Peyer's patch (tissue), 4 donors: ENCODE results near the gene BCL11A. TPM values are rescaled to one million over a fixed set of nuclear protein-coding genes. Genes with fewer than 3 reads are reported as not detected.

Experiments
- DNase-seq, 3 donors: peaks; one replicate each; pipeline ENCODE4 v3.0.0-alpha.2; 2017 to 2019
- H3K27ac ChIP-seq, 4 donors: fragments of 200-600 bp; sonication (generic); one replicate each; pipeline ENCODE4 v1.5.1; 2016 to 2019
- H3K27me3 ChIP-seq, 2 donors: fragments of 200-600 bp; sonication (generic); one replicate each; pipeline ENCODE4 v1.5.1; 2019
- H3K36me3 ChIP-seq, 3 donors: fragments of 200-600 bp; sonication (generic); one replicate each; pipeline ENCODE4 v1.5.1; 2016 to 2019
- H3K4me1 ChIP-seq, 4 donors: fragments of 200-600 bp; sonication (generic); one replicate each; pipeline ENCODE4 v1.5.1; 2016 to 2019
- H3K4me3 ChIP-seq, 4 donors: fragments of 200-600 bp; sonication (generic); 1 replicate in 3 of 4; 2 replicates in 1 of 4; pipeline ENCODE4 v1.5.1; 2016 to 2019; ENCODE audit warnings: mild to moderate bottlenecking in 1 of 4
- H3K9me3 ChIP-seq, 4 donors: fragments of 200-600 bp; sonication (generic); one replicate each; pipeline ENCODE4 v1.5.1; 2016 to 2019; ENCODE audit warnings: mild to moderate bottlenecking in 1 of 4
- CTCF ChIP-seq, 6 experiments: fragments of 450-650 bp in 4 of 6; fragments of 200-600 bp in 2 of 6; sonication (generic) in 1 of 6; IDR thresholded peaks; one replicate each; pipeline ENCODE4 v1.5.1; 2017 to 2019; ENCODE audit warnings: antibody characterized with exemption in 6 of 6, mild to moderate bottlenecking in 3 of 6, moderate library complexity in 1 of 6
- POLR2A ChIP-seq, 2 donors: fragments of 450-650 bp; IDR thresholded peaks; one replicate each; pipeline ENCODE4 v1.5.1; 2017; ENCODE audit warnings: antibody characterized with exemption in 2 of 2, mild to moderate bottlenecking in 2 of 2, moderate library complexity in 2 of 2
- total RNA-seq, 4 donors: library from RNA; depleted of rRNA; stranded (reverse); fragments of >200 nt; gene quantifications; one replicate each; pipeline ENCODE4 v1.1.0, GENCODE V29; 2016

BCL11A gene
- total RNA-seq, 4 donors from 2014 or later, result 35.4 to 94.9 (median 68.8) TPM

GRCh38 chr2:60555066-60555782, 1.8 kb upstream of the BCL11A start:
- Histone ChIP-seq H3K36me3 (no peaks in the 10 kb centered on the region), H3K27me3 (peaks cover 0 to 10% of the 10 kb centered on the region in 2 donors), H3K27ac (peak overlapping the region; percentile 70 to 92 (median 79)), H3K9me3 (no peaks in the 10 kb centered on the region), H3K4me1 (peaks cover 0 to 49% (median 0%) of the 10 kb centered on the region in 4 donors), H3K4me3 (peak overlapping the region; percentile 57 to 79 (median 68))
- peak; percentile 76 to 91 (median 79) for DNase-seq
- TF ChIP-seq POLR2A (IDR thresholded peaks at IDR 0.05) (peak; percentile 20 to 54), CTCF (IDR thresholded peaks at IDR 0.05) (peak in 5 of 6 experiments; percentile 12 to 42 (median 34))

- H3K27ac ChIP-seq, result peak overlapping the region; percentile 70 to 92 (median 79)
- no peaks in the 10 kb centered on the region for H3K9me3 ChIP-seq
- peaks cover 0 to 10% of the 10 kb centered on the region in 2 donors for H3K27me3 ChIP-seq
- no peak for TF ChIP-seq CTCF (IDR thresholded peaks at IDR 0.05)
- peak in 1 of 3 donors; percentile 62 for DNase-seq
- no peaks in the 10 kb centered on the region for H3K36me3 ChIP-seq
- H3K4me1 ChIP-seq, result peaks cover 0 to 50% (median 1%) of the 10 kb centered on the region in 4 donors
- peak overlapping the region; percentile 57 to 79 (median 68) for H3K4me3 ChIP-seq
These were observed 1.2 kb upstream of the BCL11A start for GRCh38 chr2:60554646-60555065.

GRCh38 chr2:60554074-60554645, 706 bp upstream of the BCL11A start:
- H3K36me3 ChIP-seq, result no peaks in the 10 kb centered on the region
- peak overlapping the region; percentile 57 to 79 (median 68) for H3K4me3 ChIP-seq
- H3K27ac ChIP-seq, result peak overlapping the region; percentile 70 to 92 (median 79)
- no peaks in the 10 kb centered on the region for H3K9me3 ChIP-seq
- peaks cover 0 to 55% (median 4%) of the 10 kb centered on the region in 4 donors for H3K4me1 ChIP-seq
- peaks cover 0 to 10% of the 10 kb centered on the region in 2 donors for H3K27me3 ChIP-seq
- peak in 2 of 6 experiments; percentile 3 to 24 for TF ChIP-seq CTCF (IDR thresholded peaks at IDR 0.05)
- peak in 1 of 2 donors; percentile 9 for TF ChIP-seq POLR2A (IDR thresholded peaks at IDR 0.05)
- peak; percentile 51 to 79 (median 76) for DNase-seq

GRCh38 chr2:60552851-60553494, 481 bp downstream of the BCL11A start:
- Histone ChIP-seq H3K36me3 (no peaks in the 10 kb centered on the region), H3K4me3 (peak overlapping the region; percentile 57 to 79 (median 68)), H3K4me1 (peaks cover 0 to 56% (median 4%) of the 10 kb centered on the region in 4 donors), H3K9me3 (no peaks in the 10 kb centered on the region), H3K27me3 (peaks cover 0 to 10% of the 10 kb centered on the region in 2 donors), H3K27ac (peak overlapping the region; percentile 70 to 92 (median 81))
- no peak for TF ChIP-seq POLR2A (IDR thresholded peaks at IDR 0.05)
- no peak for TF ChIP-seq CTCF (IDR thresholded peaks at IDR 0.05)
- DNase-seq, result no peak

GRCh38 chr2:60552078-60552850, 1.2 kb downstream of the BCL11A start:
- H3K9me3 ChIP-seq, result no peaks in the 10 kb centered on the region
- H3K4me3 ChIP-seq, result peak overlapping the region; percentile 57 to 79 (median 68)
- H3K27me3 ChIP-seq, result peaks cover 0 to 10% of the 10 kb centered on the region in 2 donors
- H3K27ac ChIP-seq, result peak overlapping the region; percentile 70 to 92 (median 82)
- peaks cover 0 to 60% (median 4%) of the 10 kb centered on the region in 4 donors for H3K4me1 ChIP-seq
- no peaks in the 10 kb centered on the region for H3K36me3 ChIP-seq
- TF ChIP-seq CTCF (IDR thresholded peaks at IDR 0.05), result no peak
- TF ChIP-seq POLR2A (IDR thresholded peaks at IDR 0.05), result no peak
- DNase-seq, result peak; percentile 49 to 74 (median 60)
